SW480 (cell line): Measurements from ENCODE around the gene CCDC149.
A peak's percentile ranks its signal among the peaks of the same experiment; 100 is the strongest.

ENCODE experiments used
- DNase-seq: peaks from one replicate; pipeline ENCODE4 v3.0.0-alpha.2; 2016; ENCODE audit warnings: low spot score

The CCDC149 gene

DNA sequence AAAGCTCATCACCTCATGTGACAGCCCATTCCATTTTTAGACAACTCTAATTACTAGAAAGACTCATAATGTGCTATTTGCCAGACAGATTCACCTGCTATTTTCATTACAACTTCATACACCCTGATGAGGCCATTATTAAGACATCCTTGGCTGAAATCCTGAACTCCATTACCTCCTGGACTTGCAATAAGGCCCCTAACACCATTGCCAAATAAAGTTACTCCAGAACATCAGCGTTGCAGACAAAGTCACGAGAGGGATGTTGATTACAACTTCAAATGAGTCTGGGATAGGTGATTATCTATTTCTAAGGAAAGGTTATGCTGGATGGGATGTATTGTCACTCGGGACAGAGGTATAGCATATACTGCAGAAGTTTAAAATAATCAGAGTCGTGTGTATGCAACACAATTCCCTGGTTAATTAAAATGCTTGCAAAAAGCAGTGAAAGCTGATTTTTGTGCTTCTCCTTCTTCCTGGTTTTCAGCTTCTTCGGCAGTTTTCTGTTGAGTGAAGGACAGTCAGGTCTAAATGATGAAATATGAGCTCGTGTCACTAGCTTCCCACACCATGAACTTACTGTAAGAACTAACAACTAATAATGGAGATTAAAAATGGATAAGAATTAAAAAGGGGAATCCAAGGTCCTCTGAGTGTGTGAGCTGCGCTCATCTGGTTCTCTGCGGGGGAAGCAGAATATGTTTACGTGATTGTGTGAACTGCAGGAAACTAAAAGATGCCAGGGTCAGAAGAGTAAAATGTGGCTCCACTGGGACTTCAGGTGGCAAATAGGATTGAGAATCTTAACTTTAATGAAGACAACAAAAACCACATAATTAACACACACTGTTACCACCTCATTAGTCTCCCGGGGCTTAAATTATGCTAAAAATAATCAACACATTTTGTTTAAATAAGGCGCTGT is 135.0 kb downstream of the CCDC149 start:
- no peak for DNase-seq

DNA sequence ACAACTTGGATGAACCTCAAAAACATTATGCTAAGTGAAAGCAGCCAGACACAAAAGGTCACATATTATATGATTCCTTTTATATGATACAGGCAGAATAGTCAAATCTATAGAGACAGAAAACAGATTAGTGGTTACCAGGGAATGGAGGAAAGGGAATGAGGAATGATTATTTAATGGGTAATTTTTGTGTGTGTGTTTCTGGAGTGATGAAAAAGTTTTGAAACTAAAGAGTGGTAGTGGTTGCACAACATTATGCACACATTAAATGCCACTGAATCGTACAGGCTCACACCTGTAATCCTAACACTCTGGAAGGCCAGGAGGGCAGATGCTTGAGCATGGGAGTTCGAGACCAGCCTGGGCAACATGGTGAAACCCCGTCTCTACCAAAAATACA is 137.1 kb downstream of the CCDC149 start:
- no peak for DNase-seq

DNA sequence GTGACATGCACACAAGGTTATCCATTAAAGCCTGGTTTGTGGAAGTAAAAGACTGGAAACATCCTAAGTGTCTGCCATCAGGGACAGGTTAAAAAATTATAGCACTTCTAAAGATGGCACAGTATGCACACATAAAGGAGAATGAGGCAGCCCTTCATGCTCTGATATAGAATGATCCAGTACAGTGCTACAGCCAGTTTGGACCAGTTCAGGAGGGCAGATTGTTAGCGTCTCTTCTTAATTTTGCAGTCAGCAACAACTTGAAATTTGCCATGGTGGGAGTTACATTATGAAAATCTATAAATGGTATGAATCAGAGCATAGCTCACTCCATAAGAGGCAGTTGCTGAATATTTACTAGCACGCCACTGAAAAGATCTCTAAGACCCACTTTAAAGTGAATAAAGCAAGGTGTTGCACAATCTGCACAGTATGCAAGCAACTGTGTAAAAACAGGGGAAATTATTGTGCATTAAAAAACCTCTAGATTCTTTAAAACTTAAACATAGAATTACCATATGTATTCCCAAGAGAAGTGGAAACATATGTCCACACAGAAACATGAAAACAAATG is 137.7 kb downstream of the CCDC149 start:
- no peak for DNase-seq

DNA sequence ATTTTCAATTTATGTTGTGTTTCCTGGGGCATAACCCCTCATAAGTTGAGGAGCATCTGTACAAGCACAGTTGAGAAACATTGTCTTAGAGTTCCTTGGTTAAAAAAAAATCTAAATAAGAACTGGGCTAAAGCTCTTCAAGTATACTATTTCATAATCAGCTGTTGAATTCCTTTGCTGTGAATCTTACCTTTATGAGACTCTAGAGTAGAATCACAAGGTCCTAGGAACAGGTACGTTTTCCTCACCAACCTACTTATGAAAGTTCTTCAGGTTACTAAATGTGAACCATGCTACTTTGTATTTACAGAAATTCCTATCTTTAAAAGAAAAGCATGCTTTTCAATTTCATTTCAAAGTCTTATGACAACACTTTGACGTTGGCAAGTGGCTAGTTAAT is 138.4 kb downstream of the CCDC149 start:
- no peak for DNase-seq

DNA sequence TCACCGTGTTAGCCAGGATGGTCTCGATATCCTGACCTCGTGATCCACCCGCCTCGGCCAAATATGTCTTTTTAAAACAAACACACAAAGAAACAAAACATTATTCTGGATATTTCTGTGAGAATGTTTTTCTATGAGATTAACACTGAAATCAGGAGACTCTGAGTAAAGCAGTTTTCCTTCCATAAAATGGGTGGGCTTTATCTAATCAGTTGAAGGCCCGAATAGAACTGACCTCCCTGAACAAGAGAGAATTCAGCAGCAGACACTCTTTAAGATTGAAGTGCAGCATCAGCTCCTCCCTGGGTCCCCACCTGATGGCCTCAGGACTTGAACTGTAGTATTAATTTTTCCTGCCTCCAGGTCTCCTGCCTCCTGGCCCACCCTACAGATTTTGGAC is 139.9 kb downstream of the CCDC149 start:
- DNase-seq, result no peak

GRCh38 chr4:24772061-24772705 is 140.7 kb downstream of the CCDC149 start:
- DNase-seq, result no peak

DNA sequence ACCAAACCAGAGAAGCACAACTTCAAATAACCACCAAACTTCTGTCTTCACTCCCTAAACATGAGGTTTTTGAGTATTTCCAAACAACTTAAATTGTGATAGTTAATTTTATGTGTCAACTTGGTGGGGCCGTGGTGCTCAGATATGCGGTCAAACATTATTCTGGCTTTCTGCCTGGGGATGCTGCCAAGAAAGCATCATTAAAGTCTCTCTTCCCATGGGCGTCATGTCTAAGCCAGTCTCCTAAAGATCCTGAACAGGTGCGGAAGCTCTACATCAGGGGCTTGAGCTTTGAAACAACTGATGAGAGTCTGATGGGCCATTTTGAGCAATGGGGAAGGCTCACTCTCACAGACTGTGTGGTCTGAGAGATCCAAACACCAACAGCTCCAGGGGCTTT is 141.6 kb downstream of the CCDC149 start:
- no peak for DNase-seq

DNA sequence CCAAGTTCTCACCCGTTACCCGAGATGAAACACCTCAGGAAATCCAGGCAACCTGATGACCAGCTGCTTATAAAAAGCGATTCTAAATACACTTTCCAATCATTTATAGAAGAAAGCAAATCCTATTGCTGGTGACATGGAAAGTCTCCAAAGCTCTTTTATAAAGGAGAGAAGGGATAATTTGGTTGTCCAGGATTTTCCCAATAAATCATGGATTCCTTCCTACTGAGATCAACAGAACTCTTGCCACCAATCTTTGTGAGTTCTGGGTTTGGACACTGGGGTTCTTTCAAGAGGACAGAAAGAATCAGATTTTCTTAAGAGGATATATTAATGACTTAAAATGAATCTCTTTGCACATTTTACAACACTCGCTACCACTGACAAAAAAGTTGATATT is 142.2 kb downstream of the CCDC149 start:
- DNase-seq, result no peak

DNA sequence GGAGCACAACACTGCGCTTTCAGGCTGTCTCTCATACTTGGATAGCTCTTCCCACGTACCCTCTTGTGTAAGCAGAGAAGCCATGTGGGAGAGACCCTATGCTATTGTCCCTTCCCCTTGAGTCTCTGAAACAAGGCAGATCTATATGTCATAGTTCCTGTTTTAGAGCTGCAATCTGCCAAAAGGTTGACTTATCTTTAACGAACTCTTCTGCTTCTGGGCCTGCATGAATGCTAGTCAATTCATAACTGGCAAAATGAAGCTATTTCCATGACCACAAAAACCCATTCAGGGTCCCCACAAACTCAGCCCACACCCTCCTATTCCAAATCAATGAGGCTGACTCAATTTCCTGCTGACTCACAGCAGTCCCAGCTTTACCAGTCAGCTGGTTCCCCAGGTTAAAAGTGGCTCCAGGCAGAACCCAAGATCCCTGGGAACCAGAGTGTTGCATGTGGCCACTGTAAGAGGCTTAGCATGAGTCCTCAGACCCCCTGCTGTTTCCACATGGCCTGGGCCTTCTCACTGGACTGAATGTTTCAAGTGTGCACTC is 142.7 kb downstream of the CCDC149 start:
- peak; percentile 36 for DNase-seq

DNA sequence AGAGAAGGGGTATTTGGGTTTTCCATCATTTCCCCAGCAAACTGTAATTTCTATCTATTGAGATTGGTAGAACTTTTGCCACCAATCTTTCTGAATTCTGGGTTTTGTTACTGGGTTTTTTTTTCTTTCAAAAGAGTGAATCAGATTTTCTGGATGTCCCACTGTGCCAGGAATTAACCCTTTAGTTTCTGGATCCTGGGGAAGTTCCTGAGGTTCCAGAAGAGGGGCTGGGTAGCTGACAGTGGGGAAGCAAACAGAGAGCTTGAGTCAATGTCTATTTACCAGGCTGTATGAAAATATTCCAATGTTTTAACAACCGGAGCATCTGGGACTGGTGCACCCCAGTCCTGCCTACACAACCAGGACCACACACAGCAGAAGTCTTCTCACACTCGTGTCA is 143.3 kb downstream of the CCDC149 start:
- DNase-seq, result no peak

- no peak for DNase-seq
These were observed 144.2 kb downstream of the CCDC149 start for GRCh38 chr4:24768604-24769003.

GRCh38 chr4:24768006-24768405 is 144.8 kb downstream of the CCDC149 start:
- DNase-seq, result no peak

DNA sequence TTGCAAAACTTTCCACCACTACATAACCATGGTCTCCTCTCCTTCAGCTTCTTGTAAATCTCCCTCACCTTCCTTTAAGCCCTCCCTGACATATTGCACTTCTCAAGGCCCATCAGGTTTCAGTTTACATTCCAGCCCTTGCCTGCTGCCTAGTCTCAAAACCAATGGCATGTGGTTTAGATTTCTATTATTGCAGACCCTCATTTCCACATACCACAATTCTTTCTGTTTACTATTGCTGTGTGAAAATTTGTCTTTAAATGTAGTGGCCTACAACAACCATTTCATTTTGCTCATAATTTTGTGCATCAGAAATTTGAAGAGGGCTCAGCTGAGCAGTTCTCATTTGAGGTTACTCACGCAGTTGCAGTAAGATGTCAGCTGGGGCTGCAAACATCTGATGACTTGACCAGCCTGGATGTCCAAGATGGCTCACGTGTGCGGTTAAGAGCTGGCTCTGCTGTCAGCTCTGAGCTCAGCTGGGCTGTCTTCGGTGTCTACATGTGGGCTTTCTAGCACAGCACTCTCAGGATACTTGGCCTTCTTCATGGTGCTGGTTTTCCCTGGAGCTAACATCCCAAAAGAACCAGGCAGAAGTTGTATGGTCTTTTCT is 147.4 kb downstream of the CCDC149 start:
- no peak for DNase-seq

DNA sequence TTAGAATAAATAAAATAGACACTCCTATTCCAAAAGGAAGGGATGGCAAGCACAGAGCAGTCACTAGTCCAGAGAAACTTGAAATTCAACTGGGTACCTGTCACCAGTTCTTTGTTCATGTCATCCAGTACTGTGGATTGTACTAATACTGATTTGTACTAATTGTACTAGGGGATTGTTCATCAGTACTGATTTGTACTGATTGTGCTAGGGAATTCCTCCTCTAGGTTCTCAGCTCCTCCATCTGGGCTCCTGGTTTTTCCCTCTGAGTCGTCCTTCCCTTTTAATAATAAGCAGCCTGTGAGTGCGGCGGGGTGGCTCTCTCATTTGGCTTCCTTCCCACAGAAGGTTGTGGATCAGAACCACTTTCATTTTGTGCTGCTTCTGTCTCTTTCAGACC is 148.5 kb downstream of the CCDC149 start:
- DNase-seq, result no peak

- DNase-seq, result no peak
These were observed 149.1 kb downstream of the CCDC149 start for GRCh38 chr4:24763631-24764297.
